Endothelial cell of umbilical vein (primary cell): ENCODE data around the gene DGKH. TPM values are rescaled to one million over a fixed set of nuclear protein-coding genes. Genes with fewer than 3 reads are reported as not detected.

Source experiments
- BruUV-seq: library from RNA; stranded (reverse); fragments of 400-500 nt; replicated peaks from 2 replicates; lab custom pipeline; 2021; lab: Mats Ljungman, UMichigan
- CTCF ChIA-PET: fragments of 300-600, 350-600 bp; sonication (Branson Sonifier 250); formaldehyde crosslinking; loops from one replicate; lab custom pipeline; 2021; ENCODE audit warnings: antibody characterized with exemption, inconsistent platforms; lab: Charles Lee
- POLR2A ChIA-PET: fragments of 300-600, 350-600 bp; sonication (Branson Sonifier 250); formaldehyde crosslinking; loops from one replicate; lab custom pipeline; 2021; ENCODE audit warnings: antibody characterized with exemption, inconsistent platforms; lab: Charles Lee
- DNase-seq: peaks from one replicate; pipeline ENCODE4 v3.0.0-alpha.2; 2011; ENCODE audit warnings: low read depth, low spot score
- FAIRE-seq: peaks from 2 replicates; lab custom pipeline; 2011; peaks lifted over from hg19 to GRCh38; lab: Jason Lieb, UNC
- H2AFZ ChIP-seq: 2 replicates; pipeline ENCODE4 v1.6.0; 2012; ENCODE audit warnings: low read depth, low read length, control low read depth, inconsistent platforms
- H3K27ac ChIP-seq: 2 replicates; pipeline ENCODE4 v1.5.1; 2011; ENCODE audit warnings: low read depth, mild to moderate bottlenecking, control low read depth, low read length, moderate library complexity; ENCODE audit not compliant: insufficient read depth
- H3K27me3 ChIP-seq, 2 experiments: 2 replicates each; pipeline versions ENCODE4 v1.6.0 to v1.6.1; 2011; ENCODE audit warnings: low read length in 2 of 2, mixed read lengths in 1 of 2; ENCODE audit not compliant: control insufficient read depth in 2 of 2, insufficient read depth in 2 of 2
- H3K36me3 ChIP-seq, 2 experiments: 2 replicates in 1 of 2; 3 replicates in 1 of 2; pipeline ENCODE4 v1.5.1; 2011; ENCODE audit warnings: low read length in 2 of 2, mild to moderate bottlenecking in 1 of 2, moderate library complexity in 1 of 2; ENCODE audit not compliant: control insufficient read depth in 2 of 2, insufficient read depth in 2 of 2; ENCODE audit errors: extremely low read depth in 1 of 2
- H3K4me1 ChIP-seq: 3 replicates; pipeline ENCODE4 v1.5.1; 2011; ENCODE audit warnings: mild to moderate bottlenecking, low read length; ENCODE audit not compliant: control insufficient read depth, insufficient read depth; ENCODE audit errors: extremely low read depth
- H3K4me2 ChIP-seq: 2 replicates; pipeline ENCODE4 v1.6.1; 2011; ENCODE audit warnings: low read length, control low read depth, mixed read lengths; ENCODE audit not compliant: insufficient read depth
- H3K4me3 ChIP-seq, 3 experiments: fragments of 200-600 bp in 1 of 3; sonication (generic), shearing (Covaris generic) in 1 of 3; replicated peaks in 1 of 3; 2 replicates each; pipeline ENCODE4 v1.5.1; 2011 to 2016; ENCODE audit warnings: control low read depth in 3 of 3, low read length in 3 of 3, mild to moderate bottlenecking in 2 of 3, inconsistent platforms in 1 of 3, low read depth in 1 of 3, moderate library complexity in 1 of 3; ENCODE audit not compliant: insufficient read depth in 1 of 3
- H3K79me2 ChIP-seq: 2 replicates; pipeline ENCODE4 v1.6.0; 2012; ENCODE audit warnings: low read length, inconsistent platforms; ENCODE audit not compliant: control insufficient read depth, insufficient read depth
- H3K9ac ChIP-seq: replicated peaks from 2 replicates; pipeline ENCODE3; 2011; ENCODE audit warnings: low read length, control low read depth; ENCODE audit not compliant: insufficient read depth; ENCODE audit errors: extremely low read depth
- H3K9me1 ChIP-seq: replicated peaks from 3 replicates; pipeline ENCODE4 v1.6.0; 2011; ENCODE audit warnings: mild to moderate bottlenecking, low read length; ENCODE audit not compliant: control insufficient read depth, insufficient read depth; ENCODE audit errors: extremely low read depth
- H3K9me3 ChIP-seq: replicated peaks from 2 replicates; pipeline ENCODE4 v1.5.1; 2012; ENCODE audit warnings: low read length, inconsistent platforms; ENCODE audit not compliant: control insufficient read depth, insufficient read depth
- H4K20me1 ChIP-seq: replicated peaks from 2 replicates; pipeline ENCODE3; 2011; ENCODE audit warnings: mild to moderate bottlenecking, low read length; ENCODE audit not compliant: control insufficient read depth, insufficient read depth; ENCODE audit errors: extremely low read depth
- EZH2 ChIP-seq: IDR thresholded peaks from 2 replicates; pipeline ENCODE4 v1.6.1; 2012; ENCODE audit warnings: borderline replicate concordance, low read depth, mild to moderate bottlenecking, moderate library complexity, low read length, inconsistent platforms; ENCODE audit not compliant: severe bottlenecking
- FOS ChIP-seq: IDR thresholded peaks from 2 replicates; pipeline ENCODE4 v1.6.1; 2011; ENCODE audit warnings: mild to moderate bottlenecking, low read length, moderate library complexity, borderline replicate concordance; ENCODE audit not compliant: insufficient read depth
- GATA2 ChIP-seq: IDR thresholded peaks from 2 replicates; pipeline ENCODE4 v1.7.0; 2011; ENCODE audit warnings: low read depth, mild to moderate bottlenecking, moderate library complexity, mixed read lengths, low read length; ENCODE audit not compliant: insufficient read length, insufficient read depth
- JUN ChIP-seq: IDR thresholded peaks from 2 replicates; pipeline ENCODE4 v1.6.1; 2011; ENCODE audit warnings: borderline replicate concordance, low read depth; ENCODE audit not compliant: insufficient read length, insufficient read depth
- MAX ChIP-seq: IDR thresholded peaks from 2 replicates; pipeline ENCODE4 v1.6.1; 2011; ENCODE audit not compliant: insufficient read depth, insufficient read length
- MYC ChIP-seq: IDR thresholded peaks from one replicate; pipeline ENCODE4 v1.6.1; 2011; ENCODE audit warnings: mild to moderate bottlenecking, low read depth, low read length
- POLR2A ChIP-seq: IDR thresholded peaks from 2 replicates; pipeline ENCODE4 v1.6.1; 2012; ENCODE audit warnings: low read depth, mild to moderate bottlenecking, control low read depth, low read length
- POLR2AphosphoS5 ChIP-seq: IDR thresholded peaks from 2 replicates; pipeline ENCODE4 v1.6.1; 2012; ENCODE audit warnings: low read depth, mild to moderate bottlenecking, control low read depth, low read length, moderate library complexity; ENCODE audit not compliant: insufficient read depth
- dilution Hi-C: fragments of 300-500 bp; cut with MboI; formaldehyde crosslinking; loops from one replicate; pipeline ENCODE4 v1.15.0; 2019; ENCODE audit warnings: low sequenced_read_pairs; ENCODE audit not compliant: extremely low pct_ligation_motif_present
- intact Hi-C: fragments of 100-400 bp; cut with micrococcal nuclease; formaldehyde crosslinking; loops from one replicate; pipeline ENCODE4 v1.10.0; 2022
- polyA plus RNA-seq, 4 experiments: library from polyadenylated mRNA; depleted of rRNA in 3 of 4; stranded (reverse) in 3 of 4; unstranded in 1 of 4; fragments of >200 nt; gene quantifications; 2 replicates each; pipeline versions ENCODE4 v1.2.1 to v1.2.3, GENCODE V29; 2011 to 2012; ENCODE audit warnings: missing spikeins in 1 of 4
- total RNA-seq: library from RNA; stranded (reverse); gene quantifications from 2 replicates; pipeline ENCODE4 v1.2.3, GENCODE V29; 2021
- TF ChIP-seq, protein P1 (sequence below), 2 donors: IDR thresholded peaks; 1 replicate in 1 of 2; 2 replicates in 1 of 2; pipeline ENCODE4 v1.5.1; 2011; ENCODE audit warnings: low read length in 2 of 2, mild to moderate bottlenecking in 2 of 2, moderate library complexity in 2 of 2, control low read depth in 1 of 2, inconsistent platforms in 1 of 2, low read depth in 1 of 2; ENCODE audit not compliant: insufficient read depth in 1 of 2; ENCODE audit errors: extremely low read depth in 1 of 2

The DGKH gene
- total and polyA plus RNA-seq, 2 donors (not counting 3 experiments of a cell fraction or from before 2014, with no cell fraction given): 4.1 to 30.1 TPM

DNA sequence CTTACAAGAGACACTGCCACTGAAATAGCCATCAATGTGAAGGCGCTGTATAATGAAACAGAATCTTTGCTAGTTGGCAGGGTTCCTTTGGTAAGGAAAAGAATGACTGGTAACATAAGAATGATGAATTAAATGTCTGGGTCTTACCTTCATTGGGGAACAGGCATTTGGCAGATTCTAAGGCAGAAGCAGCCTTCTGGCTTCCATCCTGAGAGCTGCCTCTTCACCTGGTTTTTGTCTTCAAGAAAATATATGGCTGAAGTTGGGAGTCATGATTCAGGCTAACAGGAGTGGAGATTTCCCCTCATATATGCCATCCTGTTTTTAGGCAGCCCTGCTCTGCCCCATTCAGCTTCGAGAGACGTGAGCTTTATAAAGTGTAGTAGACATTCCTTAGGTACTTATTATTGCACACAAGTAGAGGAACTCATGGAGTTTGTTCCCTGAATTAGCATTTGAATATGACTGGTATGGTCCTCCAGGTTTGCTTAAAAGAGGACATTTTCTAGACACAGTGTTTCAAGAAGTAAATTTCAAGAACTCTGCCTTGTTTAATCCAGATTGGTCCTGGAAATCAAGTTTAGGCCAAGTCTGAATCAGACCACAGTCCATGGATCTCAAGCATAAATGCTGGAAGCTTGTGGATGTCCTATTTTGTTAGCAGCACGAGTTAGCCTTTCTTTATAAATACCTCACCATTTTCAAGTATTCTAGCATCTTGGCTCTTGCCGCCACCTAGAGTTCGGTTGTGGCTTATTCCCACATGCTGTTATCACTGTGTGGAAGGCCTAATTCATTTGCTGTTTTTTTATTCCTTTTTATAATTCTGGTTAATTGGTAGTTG lies 167.4 kb downstream of the DGKH start:
- DNase-seq (peak; percentile 48), FAIRE-seq (peak; percentile 38)
- dilution Hi-C loops: no loop called here
- no peaks in the 10 kb centered on the region for H3K79me2 ChIP-seq
- CTCF ChIA-PET: interaction anchor here (0.6 to 2.8 kb wide), 3 partner anchors 102 to 559 kb away, joined by 3 to 11 read pairs (median 4); no protein-coding TSS in a partner anchor
- H3K36me3 ChIP-seq: peaks cover 2 to 15% of the 10 kb centered on the region in 2 experiments
- H3K9me1 ChIP-seq: no peaks in the 10 kb centered on the region
- H3K4me1 ChIP-seq: no peaks in the 10 kb centered on the region
- no TSS peak for BruUV-seq
- no peak overlapping the region for H2AFZ ChIP-seq
- H3K4me2 ChIP-seq: no peak overlapping the region
- H3K9me3 ChIP-seq: no peaks in the 10 kb centered on the region
- TF ChIP-seq MYC (no peak), POLR2AphosphoS5 (no peak), POLR2A (no peak), JUN (no peak), FOS (no peak), GATA2 (no peak), EZH2 (no peak), MAX (no peak)
- TF ChIP-seq, protein P1, sequence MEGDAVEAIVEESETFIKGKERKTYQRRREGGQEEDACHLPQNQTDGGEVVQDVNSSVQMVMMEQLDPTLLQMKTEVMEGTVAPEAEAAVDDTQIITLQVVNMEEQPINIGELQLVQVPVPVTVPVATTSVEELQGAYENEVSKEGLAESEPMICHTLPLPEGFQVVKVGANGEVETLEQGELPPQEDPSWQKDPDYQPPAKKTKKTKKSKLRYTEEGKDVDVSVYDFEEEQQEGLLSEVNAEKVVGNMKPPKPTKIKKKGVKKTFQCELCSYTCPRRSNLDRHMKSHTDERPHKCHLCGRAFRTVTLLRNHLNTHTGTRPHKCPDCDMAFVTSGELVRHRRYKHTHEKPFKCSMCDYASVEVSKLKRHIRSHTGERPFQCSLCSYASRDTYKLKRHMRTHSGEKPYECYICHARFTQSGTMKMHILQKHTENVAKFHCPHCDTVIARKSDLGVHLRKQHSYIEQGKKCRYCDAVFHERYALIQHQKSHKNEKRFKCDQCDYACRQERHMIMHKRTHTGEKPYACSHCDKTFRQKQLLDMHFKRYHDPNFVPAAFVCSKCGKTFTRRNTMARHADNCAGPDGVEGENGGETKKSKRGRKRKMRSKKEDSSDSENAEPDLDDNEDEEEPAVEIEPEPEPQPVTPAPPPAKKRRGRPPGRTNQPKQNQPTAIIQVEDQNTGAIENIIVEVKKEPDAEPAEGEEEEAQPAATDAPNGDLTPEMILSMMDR (IDR thresholded peaks at IDR 0.05; ENCODE audit: extremely low read depth in 1 of 2, insufficient read depth in 1 of 2, low read depth in 1 of 2, low read length in 2 of 2): peak; percentile 32 to 36
- intact Hi-C loops: no loop called here
- H3K4me3 ChIP-seq: no peak overlapping the region
- POLR2A ChIA-PET: no interaction called here
- no peak overlapping the region for H3K9ac ChIP-seq
- no peaks in the 10 kb centered on the region for H4K20me1 ChIP-seq
- H3K27me3 ChIP-seq: no peaks in the 10 kb centered on the region
- no peak overlapping the region for H3K27ac ChIP-seq
